HG03442 (cell line): Measurements from ENCODE around the gene HLA-G.
"Not testable (repeated sequence)": the region's sequence is repeated elsewhere in the genome, so short reads cannot be mapped to it uniquely, and the experiment has no call there.

ENCODE experiments used
- ATAC-seq: cut with Tn5 transposase; IDR thresholded peaks from one replicate; pipeline ENCODE4 v1.9.1; 2021; ENCODE audit warnings: mild to moderate bottlenecking, moderate library complexity; ENCODE audit not compliant: unreplicated experiment

HLA-G gene

GRCh38 chr6:29827579-29828470 lies at the start of gene HLA-G:
TSS of gene HLA-G (plus strand) at chr6:29827825. CDS start at chr6:29827845, 20 bp downstream.
- no peak for ATAC-seq

DNA sequence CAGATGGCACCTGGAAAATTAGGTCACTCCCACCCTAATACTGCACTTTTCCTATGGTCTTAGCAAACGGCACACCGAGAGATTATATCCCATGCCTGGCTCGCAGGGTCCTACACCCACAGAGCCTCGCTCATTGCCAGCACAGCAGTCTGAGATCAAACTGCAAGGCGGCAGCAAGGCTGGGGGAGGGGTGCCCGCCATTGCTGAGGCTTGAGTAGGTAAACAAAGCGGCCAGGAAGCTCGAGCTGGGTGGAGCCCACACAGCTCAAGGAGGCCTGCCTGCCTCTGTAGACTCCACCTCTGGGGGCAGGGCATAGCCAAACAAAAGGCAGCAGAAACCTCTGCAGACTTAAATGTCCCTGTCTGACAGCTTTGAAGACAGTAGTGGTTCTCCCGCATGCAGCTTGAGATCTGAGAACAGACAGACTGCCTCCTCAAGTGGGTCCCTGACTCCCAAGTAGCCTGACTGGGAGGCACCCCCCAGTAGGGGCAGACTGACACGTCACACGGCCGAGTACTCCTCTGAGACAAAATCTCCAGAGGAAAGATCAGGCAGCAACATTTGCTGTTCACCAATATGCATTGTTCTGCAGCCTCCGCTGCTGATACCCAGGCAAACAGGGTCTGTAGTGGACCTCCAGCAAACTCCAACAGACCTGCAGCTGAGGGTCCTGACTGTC lies 47.5 kb upstream of the HLA-G start:
- not testable (repeated sequence) for ATAC-seq

DNA sequence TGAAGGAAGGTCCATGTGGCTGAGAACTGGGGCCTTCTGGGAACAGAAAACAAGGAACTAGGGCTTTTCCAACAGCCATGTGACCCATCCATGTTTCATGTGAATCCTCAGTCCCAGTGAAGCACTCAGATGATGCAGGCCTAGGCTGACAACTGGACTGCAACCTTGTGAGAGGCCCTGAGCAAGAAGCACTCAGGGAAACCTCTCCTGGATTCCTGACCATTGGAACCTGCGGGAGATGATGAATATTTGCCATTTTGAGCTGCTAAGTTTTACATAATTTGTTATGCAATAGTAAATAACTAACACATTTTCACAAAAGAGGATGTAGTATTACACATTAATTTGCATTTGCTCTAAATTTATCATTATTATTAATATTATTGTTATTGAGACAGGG lies 38.4 kb upstream of the HLA-G start:
- ATAC-seq, result no peak

- ATAC-seq, result no peak
Observed at GRCh38 chr6:29790626-29791025, 37.0 kb upstream of the HLA-G start.

DNA sequence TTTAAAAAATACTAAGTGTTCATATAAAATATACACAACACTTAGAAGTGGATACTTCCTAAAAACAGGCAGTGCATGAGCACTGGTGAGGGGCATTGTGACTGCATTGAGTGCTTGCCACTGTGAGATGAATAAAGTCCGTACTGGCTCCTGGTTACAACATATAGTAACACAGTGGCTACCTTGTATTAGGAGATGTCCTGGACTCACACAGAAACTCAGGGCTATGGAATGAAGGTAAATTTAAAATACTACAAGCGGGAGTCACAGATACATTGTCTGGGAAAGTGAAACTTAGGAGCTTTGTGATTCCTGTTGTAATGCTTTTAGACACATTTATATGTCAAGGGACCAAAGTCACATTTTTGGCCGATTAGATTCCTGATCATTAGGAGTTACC lies 36.5 kb upstream of the HLA-G start:
- ATAC-seq, result no peak

DNA sequence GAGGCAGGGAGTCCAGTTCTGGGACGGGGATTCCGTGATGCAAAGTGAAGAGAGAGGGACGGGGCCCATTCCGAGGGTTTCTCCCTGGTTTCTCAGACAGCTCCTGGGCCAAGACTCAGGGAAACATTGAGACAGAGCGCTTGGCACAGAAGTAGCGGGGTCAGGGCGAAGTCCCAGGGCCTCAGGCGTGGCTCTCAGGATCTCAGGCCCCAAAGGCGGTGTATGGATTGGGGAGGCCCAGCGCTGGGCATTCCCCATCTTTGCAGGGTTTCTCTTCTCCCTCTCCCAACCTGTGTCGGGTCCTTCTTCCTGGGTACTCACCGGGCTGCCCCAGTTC lies 35.9 kb upstream of the HLA-G start:
- no peak for ATAC-seq

GRCh38 chr6:29792123-29793035 lies 35.2 kb upstream of the HLA-G start:
- ATAC-seq, result no peak

DNA sequence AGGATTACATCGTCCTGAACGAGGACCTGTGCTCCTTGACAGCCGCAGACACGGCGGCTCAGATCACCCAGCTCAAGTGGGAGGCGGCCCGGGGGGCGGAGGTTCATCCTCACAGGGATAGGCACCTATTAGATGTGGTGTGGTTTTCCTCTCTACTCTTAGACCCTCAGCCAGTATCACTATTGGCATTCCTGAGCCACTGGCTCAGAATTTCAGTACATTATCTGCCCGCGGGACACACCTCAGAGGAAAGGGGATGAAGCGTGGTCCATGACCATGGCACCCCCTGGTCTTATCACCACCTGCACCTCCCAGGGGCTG lies 34.6 kb upstream of the HLA-G start:
- no peak for ATAC-seq

DNA sequence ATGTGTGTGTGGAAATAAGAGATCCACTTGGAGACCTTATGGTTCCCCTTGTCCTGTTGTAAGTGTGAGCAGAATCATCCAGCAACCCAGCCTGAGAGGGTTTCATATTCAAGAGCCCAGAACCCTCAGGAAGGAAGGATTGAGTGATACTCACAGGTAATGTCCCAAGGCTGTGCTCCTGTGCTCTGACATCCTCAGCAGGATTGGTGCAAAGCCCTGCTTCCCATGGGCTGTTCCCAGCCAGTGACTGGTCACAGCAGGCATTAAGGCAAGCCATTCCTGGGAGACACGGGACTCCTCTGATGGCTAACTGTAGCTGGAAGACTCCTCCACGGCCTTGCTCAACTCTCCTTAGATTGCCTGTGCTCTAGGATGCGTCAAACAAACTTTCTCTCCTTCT lies 33.8 kb upstream of the HLA-G start:
- ATAC-seq, result no peak

DNA sequence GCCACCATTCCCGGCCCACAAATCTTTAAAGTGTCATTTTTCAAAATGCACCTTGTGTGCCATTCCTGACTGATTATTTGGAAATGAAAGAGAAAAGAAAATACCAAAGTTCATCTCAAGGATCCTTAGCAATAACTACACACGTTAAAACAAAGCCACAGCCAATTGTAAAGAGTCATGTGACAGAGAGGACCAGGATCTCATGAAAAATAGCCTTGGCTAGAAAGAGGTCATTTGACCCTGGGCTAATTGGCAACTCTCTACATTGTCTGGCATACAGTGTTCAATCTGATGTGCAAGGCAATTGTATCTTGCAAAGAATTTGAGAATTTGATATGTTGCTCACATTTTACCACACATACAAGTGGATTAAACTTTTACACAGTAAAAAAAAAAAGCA lies 31.6 kb upstream of the HLA-G start:
- ATAC-seq, result no peak

GRCh38 chr6:29797135-29797534 lies 30.5 kb upstream of the HLA-G start:
- no peak for ATAC-seq

DNA sequence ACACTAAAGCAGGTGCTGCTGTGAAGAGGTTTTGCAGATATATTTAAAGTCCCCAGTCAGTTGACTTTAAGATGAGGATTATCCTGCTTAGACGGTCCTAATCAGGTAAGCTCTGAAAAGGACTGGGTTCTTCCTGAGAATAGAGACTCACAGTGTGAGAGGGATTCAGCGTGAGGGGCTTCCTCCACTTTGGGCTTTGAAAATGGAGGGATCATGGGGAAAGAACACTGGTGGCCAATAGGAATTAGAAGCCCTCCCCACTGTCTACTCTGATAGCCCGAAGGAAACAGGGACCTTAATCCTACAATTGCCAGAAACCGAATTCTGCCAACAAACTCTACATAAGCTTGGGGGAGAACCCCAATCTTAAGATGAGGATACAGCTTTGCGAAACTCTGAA lies 29.7 kb upstream of the HLA-G start:
- no peak for ATAC-seq

GRCh38 chr6:29800254-29800653 lies 27.4 kb upstream of the HLA-G start:
- no peak for ATAC-seq

- no peak for ATAC-seq
Observed at GRCh38 chr6:29806387-29806786, 21.2 kb upstream of the HLA-G start.

- no peak for ATAC-seq
Observed at GRCh38 chr6:29809249-29809648, 18.4 kb upstream of the HLA-G start.

GRCh38 chr6:29810371-29810770 lies 17.3 kb upstream of the HLA-G start:
- ATAC-seq, result no peak

- no peak for ATAC-seq
Observed at GRCh38 chr6:29811377-29811776, 16.2 kb upstream of the HLA-G start.

GRCh38 chr6:29813066-29813465 lies 14.6 kb upstream of the HLA-G start:
- no peak for ATAC-seq

GRCh38 chr6:29813809-29814208 lies 13.8 kb upstream of the HLA-G start:
- no peak for ATAC-seq

DNA sequence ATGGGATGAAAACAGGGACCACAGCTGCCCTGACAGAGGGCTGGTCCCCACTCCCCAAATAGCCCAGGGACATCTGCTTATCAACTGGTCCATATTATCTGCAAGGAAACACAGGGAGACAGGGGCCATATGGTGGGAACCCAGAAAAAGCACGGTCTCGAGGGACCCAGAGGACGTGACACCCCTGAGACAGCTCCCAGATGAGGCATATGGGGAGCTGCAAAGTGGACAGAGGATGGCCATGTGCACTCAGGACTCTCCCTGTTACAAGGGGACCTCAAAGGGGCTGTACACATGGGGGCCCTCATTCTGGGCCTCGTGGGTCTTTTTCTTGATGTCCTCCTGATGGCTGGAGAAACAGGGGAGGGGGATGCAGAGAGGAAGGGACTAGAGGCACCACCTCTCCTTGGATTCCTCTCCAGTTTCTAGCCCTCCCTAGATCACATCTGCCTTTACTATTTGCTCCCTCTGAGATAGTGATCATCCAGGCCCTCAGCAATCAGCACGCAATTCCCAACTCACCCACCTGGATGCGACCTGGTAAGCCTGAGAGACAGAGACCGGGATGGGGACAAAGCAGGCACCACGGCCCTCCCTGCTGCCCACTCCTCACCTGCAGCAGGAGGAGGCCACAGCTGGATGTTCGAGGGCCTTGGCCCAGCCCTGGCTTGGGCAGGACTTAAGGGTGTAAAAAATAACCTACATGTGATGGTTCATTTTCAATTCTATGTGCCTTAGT lies 13.1 kb upstream of the HLA-G start:
- ATAC-seq, result no peak
